K562 (cell line): ENCODE measurements around the gene OSBPL3. TPM values are rescaled to one million over a fixed set of nuclear protein-coding genes. Genes with fewer than 3 reads are reported as not detected.

ENCODE experiments used
- EGR1 ChIP-seq: fragments of 450-650 bp; conservative IDR thresholded peaks from 2 replicates; pipeline ENCODE4 v1.6.1; 2017; ENCODE audit warnings: mild to moderate bottlenecking
- ETV1 ChIP-seq: fragments of 450-650 bp; conservative IDR thresholded peaks from 2 replicates; pipeline ENCODE4 v1.6.1; 2016; ENCODE audit warnings: missing genetic modification characterization, control low read depth, low read depth, missing compliant biosample characterization
- KAT7 ChIP-seq: sonication (generic); formaldehyde crosslinking; IDR thresholded peaks from 2 replicates; pipeline ENCODE4 v1.8.0; 2022; ENCODE audit warnings: missing genetic modification reagents, mild to moderate bottlenecking, borderline replicate concordance
- MGA ChIP-seq: fragments of 450-650 bp; IDR thresholded peaks from 2 replicates; pipeline ENCODE4 v1.6.1; 2016; ENCODE audit warnings: mild to moderate bottlenecking, moderate library complexity
- TFAP4 ChIP-seq: sonication (generic); formaldehyde crosslinking; IDR thresholded peaks from 2 replicates; pipeline ENCODE4 v1.8.0; 2022; ENCODE audit warnings: missing genetic modification reagents, mild to moderate bottlenecking, moderate library complexity, borderline replicate concordance
- VEZF1 ChIP-seq: fragments of 200-800 bp; sonication (Bioruptor generic); IDR thresholded peaks from 2 replicates; pipeline ENCODE4 v1.6.1; 2017; ENCODE audit warnings: missing genetic modification characterization, missing compliant biosample characterization
- ZBTB1 ChIP-seq: sonication (generic); formaldehyde crosslinking; IDR thresholded peaks from 2 replicates; pipeline ENCODE4 v1.8.1; 2023; ENCODE audit warnings: missing genetic modification reagents, low read depth, mild to moderate bottlenecking, borderline replicate concordance
- ZNF395 ChIP-seq: fragments of 200-800 bp; sonication (Bioruptor generic); IDR thresholded peaks from 2 replicates; pipeline ENCODE4 v1.6.1; 2017; ENCODE audit warnings: missing genetic modification characterization, missing compliant biosample characterization
- polyA plus RNA-seq, 8 experiments: library from polyadenylated mRNA; depleted of rRNA in 4 of 8; stranded (reverse) in 5 of 8; unstranded in 3 of 8; fragments of >200 nt; fragmentation: Nextera tagmentation in 2 of 8; fragmentation: Illumina TruSeq in 1 of 8; extraction: Ambion mirVana in 2 of 8; extraction: Trizol in 1 of 8; gene quantifications; 2 replicates each; pipeline versions ENCODE4 v1.2.1 to v1.2.3, GENCODE V29; 2011 to 2014; ENCODE audit warnings: inconsistent platforms in 1 of 8, missing spikeins in 1 of 8
- total RNA-seq, 7 experiments: library from RNA; depleted of rRNA in 6 of 7; stranded (reverse); fragments of >200 nt in 6 of 7; fragmentation: Illumina TruSeq in 2 of 7; extraction: Trizol in 2 of 7; gene quantifications; 2 replicates each; pipeline versions ENCODE4 v1.2.1 to v1.2.3, GENCODE V29; 2011 to 2021; ENCODE audit warnings: low replicate concordance in 1 of 7

Gene OSBPL3
- total and polyA plus RNA-seq, 9 of the 15 experiments (the other 6 are each of a cell fraction or from before 2014, with no cell fraction given): 4.8 to 37.2 (median 26.5) TPM

DNA sequence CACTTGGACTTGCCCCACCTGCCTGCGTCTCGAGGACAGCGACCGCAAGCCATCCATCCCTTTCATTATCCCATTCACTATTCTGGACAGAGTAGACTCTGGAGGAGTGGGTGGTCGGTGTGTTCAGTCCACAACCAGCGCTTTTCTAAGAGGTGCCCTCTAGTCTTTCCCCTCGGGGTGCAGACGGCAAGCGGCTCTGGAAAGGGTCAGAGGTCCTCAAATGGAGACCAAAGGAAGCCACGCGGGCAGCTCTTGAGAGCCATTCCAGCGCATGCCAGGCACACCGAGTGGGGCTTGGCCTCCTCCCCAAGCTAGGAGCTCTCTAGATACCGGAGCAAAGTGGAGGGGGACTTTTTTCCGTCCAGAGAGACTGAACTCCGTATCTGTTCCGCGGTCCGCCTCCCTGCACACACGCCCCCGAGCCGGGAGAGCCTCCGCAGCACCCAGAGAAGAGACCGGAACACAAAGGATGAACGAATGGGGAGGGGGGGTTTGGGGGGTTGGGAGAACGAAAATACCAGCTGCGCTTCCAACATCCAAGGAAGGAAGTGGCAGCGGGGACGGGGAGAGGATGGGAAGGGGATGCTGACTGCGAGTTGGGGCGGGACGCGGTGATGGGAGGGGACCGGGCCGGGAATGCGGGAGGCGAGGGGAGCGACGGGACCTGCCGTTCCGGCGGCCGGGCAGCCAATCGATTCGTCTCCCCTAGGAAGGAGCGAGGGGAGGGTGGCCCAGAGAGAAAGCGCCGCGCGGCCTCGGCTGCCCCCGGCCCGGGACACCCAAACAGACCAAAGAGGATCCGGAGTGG is 223.2 kb downstream of the OSBPL3 start (continued):
- TF ChIP-seq MGA (peak; percentile 55; the same call in 1 of the 2 replicates), ETV1 (no peak), EGR1 (0 out of 2 replicates have a peak, but pooled peaks have one; percentile 10), ZBTB1 (CRISPR knock-in tag) (0 out of 2 replicates have a peak, but pooled peaks have one; percentile 23), KAT7 (0 out of 2 replicates have a peak, but pooled peaks have one; percentile 41), VEZF1 (CRISPR knock-in tag) (peak; percentile 55; the same call in 1 of the 2 replicates), TFAP4 (CRISPR knock-in tag) (peak; percentile 31; the same call in 1 of the 2 replicates), ZNF395 (no peak)
